SK-N-SH treated with all-trans-retinoic acid at 6 μM for 48 hours (cell line): ENCODE data around the gene CCDC187.

Experiments used
- ATAC-seq: fragments of 200-7000 bp; cut with Tn5 transposase; 3 replicates; pipeline ENCODE4 v1.9.1; 2020; ENCODE audit warnings: mild to moderate bottlenecking, moderate library complexity
- BACH2 ChIP-seq: fragments of 250-450 bp; sonication (Bioruptor Pico); IDR thresholded peaks from 2 replicates; pipeline ENCODE4 v1.9.0; 2021; ENCODE audit warnings: mild to moderate bottlenecking, borderline replicate concordance
- CSDC2 ChIP-seq: fragments of 250-450 bp; sonication (Bioruptor Pico); IDR thresholded peaks from 2 replicates; pipeline ENCODE4 v1.5.0; 2020; ENCODE audit warnings: mild to moderate bottlenecking, moderate library complexity
- ESRRG ChIP-seq: fragments of 250-450 bp; sonication (Bioruptor Pico); IDR thresholded peaks from 2 replicates; pipeline ENCODE4 v1.6.1; 2021; ENCODE audit warnings: mild to moderate bottlenecking
- GLIS3 ChIP-seq: fragments of 250-450 bp; sonication (Bioruptor Pico); IDR thresholded peaks from 2 replicates; pipeline ENCODE4 v1.5.0; 2020; ENCODE audit warnings: mild to moderate bottlenecking, moderate library complexity
- ISL1 ChIP-seq: fragments of 250-450 bp; sonication (Bioruptor Pico); IDR thresholded peaks from 2 replicates; pipeline ENCODE4 v2.1.2; 2022; ENCODE audit warnings: mild to moderate bottlenecking, moderate library complexity
- OSR1 ChIP-seq: fragments of 250-450 bp; sonication (Bioruptor Pico); IDR thresholded peaks from 2 replicates; pipeline ENCODE4 v1.8.0; 2022; ENCODE audit warnings: moderate library complexity, mild to moderate bottlenecking, inconsistent platforms
- PATZ1 ChIP-seq: fragments of 250-450 bp; sonication (Bioruptor Pico); IDR thresholded peaks from 2 replicates; pipeline ENCODE4 v1.8.0; 2020; ENCODE audit warnings: mild to moderate bottlenecking, moderate library complexity, borderline replicate concordance
- POU6F1 ChIP-seq: fragments of 250-450 bp; sonication (Bioruptor Pico); IDR thresholded peaks from 2 replicates; pipeline ENCODE4 v1.8.0; 2021; ENCODE audit warnings: low read depth, mild to moderate bottlenecking, moderate library complexity, borderline replicate concordance
- PPARA ChIP-seq: fragments of 250-450 bp; sonication (Bioruptor Pico); IDR thresholded peaks from 2 replicates; pipeline ENCODE4 v1.5.0; 2020; ENCODE audit warnings: mild to moderate bottlenecking, borderline replicate concordance
- SNAI2 ChIP-seq: fragments of 250-450 bp; sonication (Bioruptor Pico); IDR thresholded peaks from 2 replicates; pipeline ENCODE4 v1.5.0; 2020; ENCODE audit warnings: mild to moderate bottlenecking, moderate library complexity
- ZC3H10 ChIP-seq: fragments of 250-450 bp; sonication (Bioruptor Pico); IDR thresholded peaks from 2 replicates; pipeline ENCODE4 v1.5.1; 2021; ENCODE audit warnings: mild to moderate bottlenecking, moderate library complexity
- ZFP3 ChIP-seq: fragments of 250-450 bp; sonication (Bioruptor Pico); IDR thresholded peaks from 2 replicates; pipeline ENCODE4 v1.5.0; 2020; ENCODE audit warnings: mild to moderate bottlenecking, moderate library complexity
- ZFP30 ChIP-seq: fragments of 450-650 bp; formaldehyde crosslinking; IDR thresholded peaks from 2 replicates; pipeline ENCODE4 v1.5.0; 2022; ENCODE audit warnings: mild to moderate bottlenecking, moderate library complexity
- ZNF565 ChIP-seq: fragments of 450-650 bp; formaldehyde crosslinking; conservative IDR thresholded peaks from 2 replicates; pipeline ENCODE4 v1.5.0; 2020; ENCODE audit warnings: low read depth, mild to moderate bottlenecking, moderate library complexity
- ZNF8 ChIP-seq: fragments of 450-650 bp; formaldehyde crosslinking; IDR thresholded peaks from 2 replicates; pipeline ENCODE4 v1.5.0; 2020; ENCODE audit warnings: mild to moderate bottlenecking, moderate library complexity
- TF ChIP-seq, protein P1 (sequence below): fragments of 250-450 bp; sonication (Bioruptor Pico); IDR thresholded peaks from 2 replicates; pipeline ENCODE4 v1.5.0; 2020; ENCODE audit warnings: mild to moderate bottlenecking, moderate library complexity
- TF ChIP-seq, protein P2 (sequence below): fragments of 250-450 bp; sonication (Bioruptor Pico); IDR thresholded peaks from 2 replicates; pipeline ENCODE4 v1.5.1; 2021; ENCODE audit warnings: mild to moderate bottlenecking, moderate library complexity
- TF ChIP-seq, protein P3 (sequence below): fragments of 250-450 bp; sonication (Bioruptor Pico); IDR thresholded peaks from 2 replicates; pipeline ENCODE4 v1.5.1; 2020; ENCODE audit warnings: low read depth, mild to moderate bottlenecking, moderate library complexity

The CCDC187 gene

GRCh38 chr9:136339173-136339957, 35.5 kb upstream of the CCDC187 start (continued):
- TF ChIP-seq, protein P1, sequence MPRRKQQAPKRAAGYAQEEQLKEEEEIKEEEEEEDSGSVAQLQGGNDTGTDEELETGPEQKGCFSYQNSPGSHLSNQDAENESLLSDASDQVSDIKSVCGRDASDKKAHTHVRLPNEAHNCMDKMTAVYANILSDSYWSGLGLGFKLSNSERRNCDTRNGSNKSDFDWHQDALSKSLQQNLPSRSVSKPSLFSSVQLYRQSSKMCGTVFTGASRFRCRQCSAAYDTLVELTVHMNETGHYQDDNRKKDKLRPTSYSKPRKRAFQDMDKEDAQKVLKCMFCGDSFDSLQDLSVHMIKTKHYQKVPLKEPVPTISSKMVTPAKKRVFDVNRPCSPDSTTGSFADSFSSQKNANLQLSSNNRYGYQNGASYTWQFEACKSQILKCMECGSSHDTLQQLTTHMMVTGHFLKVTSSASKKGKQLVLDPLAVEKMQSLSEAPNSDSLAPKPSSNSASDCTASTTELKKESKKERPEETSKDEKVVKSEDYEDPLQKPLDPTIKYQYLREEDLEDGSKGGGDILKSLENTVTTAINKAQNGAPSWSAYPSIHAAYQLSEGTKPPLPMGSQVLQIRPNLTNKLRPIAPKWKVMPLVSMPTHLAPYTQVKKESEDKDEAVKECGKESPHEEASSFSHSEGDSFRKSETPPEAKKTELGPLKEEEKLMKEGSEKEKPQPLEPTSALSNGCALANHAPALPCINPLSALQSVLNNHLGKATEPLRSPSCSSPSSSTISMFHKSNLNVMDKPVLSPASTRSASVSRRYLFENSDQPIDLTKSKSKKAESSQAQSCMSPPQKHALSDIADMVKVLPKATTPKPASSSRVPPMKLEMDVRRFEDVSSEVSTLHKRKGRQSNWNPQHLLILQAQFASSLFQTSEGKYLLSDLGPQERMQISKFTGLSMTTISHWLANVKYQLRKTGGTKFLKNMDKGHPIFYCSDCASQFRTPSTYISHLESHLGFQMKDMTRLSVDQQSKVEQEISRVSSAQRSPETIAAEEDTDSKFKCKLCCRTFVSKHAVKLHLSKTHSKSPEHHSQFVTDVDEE: no peak
- TF ChIP-seq OSR1 (CRISPR knock-in tag) (no peak), GLIS3 (CRISPR knock-in tag) (no peak)

DNA sequence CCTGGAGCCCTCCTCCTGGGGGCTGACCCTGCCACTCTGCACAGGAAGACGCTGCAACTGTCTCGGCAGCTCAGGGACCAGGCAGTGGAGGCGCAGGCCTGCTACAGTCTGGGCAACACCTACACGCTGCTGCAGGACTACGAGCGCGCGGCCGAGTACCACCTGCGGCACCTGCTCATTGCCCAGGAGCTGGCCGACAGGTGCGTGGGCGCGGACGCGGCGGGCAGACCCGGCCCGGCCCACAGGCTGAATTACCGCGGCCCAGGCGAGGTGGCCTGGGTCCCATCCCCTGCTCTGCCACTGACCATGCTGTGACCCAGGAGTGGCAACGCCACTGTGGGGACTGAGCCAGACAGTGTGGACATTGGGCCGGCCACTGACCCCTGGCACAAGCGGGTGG, 34.6 kb upstream of the CCDC187 start:
- ATAC-seq: no peak
- TF ChIP-seq PATZ1 (CRISPR knock-in tag) (no peak), GLIS3 (CRISPR knock-in tag) (no peak), CSDC2 (CRISPR knock-in tag) (no peak), ZFP3 (CRISPR knock-in tag) (no peak)
- TF ChIP-seq, protein P2, sequence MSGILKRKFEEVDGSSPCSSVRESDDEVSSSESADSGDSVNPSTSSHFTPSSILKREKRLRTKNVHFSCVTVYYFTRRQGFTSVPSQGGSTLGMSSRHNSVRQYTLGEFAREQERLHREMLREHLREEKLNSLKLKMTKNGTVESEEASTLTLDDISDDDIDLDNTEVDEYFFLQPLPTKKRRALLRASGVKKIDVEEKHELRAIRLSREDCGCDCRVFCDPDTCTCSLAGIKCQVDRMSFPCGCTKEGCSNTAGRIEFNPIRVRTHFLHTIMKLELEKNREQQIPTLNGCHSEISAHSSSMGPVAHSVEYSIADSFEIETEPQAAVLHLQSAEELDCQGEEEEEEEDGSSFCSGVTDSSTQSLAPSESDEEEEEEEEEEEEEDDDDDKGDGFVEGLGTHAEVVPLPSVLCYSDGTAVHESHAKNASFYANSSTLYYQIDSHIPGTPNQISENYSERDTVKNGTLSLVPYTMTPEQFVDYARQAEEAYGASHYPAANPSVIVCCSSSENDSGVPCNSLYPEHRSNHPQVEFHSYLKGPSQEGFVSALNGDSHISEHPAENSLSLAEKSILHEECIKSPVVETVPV (CRISPR knock-in tag): no peak

DNA sequence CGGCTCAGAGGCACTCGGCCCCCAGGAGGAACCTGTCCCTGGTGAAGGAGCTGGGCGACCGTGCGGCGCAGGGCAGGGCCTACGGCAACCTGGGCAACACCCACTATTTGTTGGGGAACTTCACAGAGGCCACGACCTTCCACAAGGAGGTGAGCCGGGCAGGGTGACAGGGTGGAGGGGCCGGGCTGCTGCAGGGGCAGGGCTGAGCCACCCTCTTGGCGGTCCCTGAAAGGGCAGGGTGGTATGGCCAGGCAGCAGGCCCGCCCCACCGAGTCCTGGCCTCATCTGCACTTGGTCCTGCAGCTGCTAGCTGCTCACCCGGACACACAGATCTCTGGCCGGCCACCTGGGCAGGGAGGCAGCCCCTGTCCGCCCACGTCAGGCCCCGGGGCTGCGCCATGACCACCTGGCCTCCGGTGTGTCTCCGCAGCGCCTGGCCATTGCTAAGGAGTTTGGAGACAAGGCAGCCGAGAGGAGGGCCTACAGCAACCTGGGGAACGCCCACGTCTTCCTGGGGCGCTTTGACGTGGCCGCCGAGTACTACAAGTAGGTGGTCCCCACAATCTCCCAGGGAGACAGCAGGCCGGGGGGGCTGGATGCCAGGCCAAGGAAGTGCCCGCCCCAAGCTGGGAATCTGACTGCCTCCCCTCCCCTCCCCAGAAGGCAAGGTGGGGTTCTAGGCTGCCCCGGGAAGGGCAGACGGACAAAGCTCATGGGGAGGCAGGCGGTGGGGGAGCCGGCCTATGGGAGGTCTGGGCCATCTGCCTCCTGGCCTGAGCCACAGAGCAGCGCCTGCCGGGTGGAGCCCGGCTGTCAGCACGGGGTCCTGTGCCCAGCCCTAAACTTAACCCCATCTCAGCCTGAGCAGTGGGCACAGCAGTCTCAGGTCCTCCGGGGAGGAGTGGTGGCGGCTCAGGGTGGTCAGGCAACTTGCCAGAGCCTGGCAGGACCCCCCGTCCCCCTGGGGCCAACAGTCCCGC, 33.8 kb upstream of the CCDC187 start:
- ATAC-seq: no peak
- TF ChIP-seq BACH2 (CRISPR knock-in tag) (no peak), POU6F1 (no peak), ZNF565 (CRISPR knock-in tag) (no peak)
- TF ChIP-seq, all 23 proteins: peak for 0

- TF ChIP-seq, protein P1: no peak
- TF ChIP-seq, protein P3, sequence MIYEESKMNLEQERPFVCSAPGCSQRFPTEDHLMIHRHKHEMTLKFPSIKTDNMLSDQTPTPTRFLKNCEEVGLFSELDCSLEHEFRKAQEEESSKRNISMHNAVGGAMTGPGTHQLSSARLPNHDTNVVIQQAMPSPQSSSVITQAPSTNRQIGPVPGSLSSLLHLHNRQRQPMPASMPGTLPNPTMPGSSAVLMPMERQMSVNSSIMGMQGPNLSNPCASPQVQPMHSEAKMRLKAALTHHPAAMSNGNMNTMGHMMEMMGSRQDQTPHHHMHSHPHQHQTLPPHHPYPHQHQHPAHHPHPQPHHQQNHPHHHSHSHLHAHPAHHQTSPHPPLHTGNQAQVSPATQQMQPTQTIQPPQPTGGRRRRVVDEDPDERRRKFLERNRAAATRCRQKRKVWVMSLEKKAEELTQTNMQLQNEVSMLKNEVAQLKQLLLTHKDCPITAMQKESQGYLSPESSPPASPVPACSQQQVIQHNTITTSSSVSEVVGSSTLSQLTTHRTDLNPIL: no peak
- TF ChIP-seq GLIS3 (CRISPR knock-in tag) (no peak), ZC3H10 (CRISPR knock-in tag) (no peak), ZNF8 (CRISPR knock-in tag) (no peak), ISL1 (CRISPR knock-in tag) (no peak), PPARA (CRISPR knock-in tag) (no peak), ZFP30 (CRISPR knock-in tag) (no peak), ESRRG (CRISPR knock-in tag) (no peak), SNAI2 (no peak)
- TF ChIP-seq, protein P2 (CRISPR knock-in tag): no peak
- no peak for ATAC-seq
Observed at GRCh38 chr9:136336881-136337280, 33.0 kb upstream of the CCDC187 start.
